Measurements from ENCODE around the gene FAM107B. TPM values are rescaled to one million over a fixed set of nuclear protein-coding genes. Genes with fewer than 3 reads are reported as not detected.

Gene FAM107B
- total and polyA plus RNA-seq, 12 donors, result 16.0 to 81.7 (median 50.5) TPM

DNA sequence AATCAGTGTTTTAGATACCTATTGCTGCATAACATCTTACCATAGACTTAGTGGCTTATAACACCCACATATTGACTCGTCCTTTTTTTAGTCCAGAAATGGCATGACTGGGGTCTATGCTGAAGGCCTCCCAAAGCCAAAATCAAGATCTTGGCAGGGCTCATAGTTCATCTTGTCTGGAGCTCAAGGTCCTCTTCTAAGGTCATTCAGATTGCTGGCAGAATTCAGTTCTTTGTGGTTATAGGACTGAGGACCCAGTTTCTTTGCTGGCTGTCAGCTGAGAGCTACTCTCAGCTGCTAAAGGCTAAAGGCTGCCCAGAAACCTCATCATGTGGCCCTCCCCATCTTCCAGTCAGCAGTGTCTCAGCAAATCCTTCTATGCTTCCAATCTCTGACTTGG is 165.5 kb downstream of the FAM107B start:
- 38 to 52% (median 43%) methylated on average over 1 of the region's 1 CpG for WGBS, 4 donors
- Histone ChIP-seq H3K4me3 (no peak overlapping the region), H3K9me3 (replicated peaks in 1 of 3) (no peaks in the 10 kb centered on the region), H3K36me3 (replicated peaks in 1 of 2) (no peaks in the 10 kb centered on the region), H3K27ac (peak overlapping the region in 1 of 5 donors; percentile 29), H3K27me3 (no peaks in the 10 kb centered on the region), H3K4me1 (replicated peaks in 1 of 2) (peaks cover 19 to 39% of the 10 kb centered on the region in 2 donors)
- intact Hi-C loops (cut with DNase I), result loop anchor here in 1 of 2 donors (10.0 kb wide), 1 partner anchor 216 kb away; no protein-coding TSS in a partner anchor
- DNase-seq, result no peak
- TF ChIP-seq POLR2A (IDR thresholded peaks at IDR 0.05) (no peak), CTCF (IDR thresholded peaks at IDR 0.05) (no peak)

GRCh38 chr10:14608381-14609001 is 166.2 kb downstream of the FAM107B start:
- Histone ChIP-seq H3K4me3 (no peak overlapping the region), H3K9me3 (replicated peaks in 1 of 3) (no peaks in the 10 kb centered on the region), H3K36me3 (replicated peaks in 1 of 2) (no peaks in the 10 kb centered on the region), H3K4me1 (replicated peaks in 1 of 2) (peaks cover 19 to 39% of the 10 kb centered on the region in 2 donors), H3K27ac (no peak overlapping the region), H3K27me3 (no peaks in the 10 kb centered on the region)
- no peak for TF ChIP-seq POLR2A (IDR thresholded peaks at IDR 0.05)
- TF ChIP-seq CTCF (IDR thresholded peaks at IDR 0.05), result no peak
- intact Hi-C loops (cut with DNase I), result loop anchor here in 1 of 2 donors (10.0 kb wide), 1 partner anchor 216 kb away; no protein-coding TSS in a partner anchor
- WGBS, 4 donors, result 80 to 91% (median 84%) methylated on average over 4 of the region's 4 CpGs
- no peak for DNase-seq

DNA sequence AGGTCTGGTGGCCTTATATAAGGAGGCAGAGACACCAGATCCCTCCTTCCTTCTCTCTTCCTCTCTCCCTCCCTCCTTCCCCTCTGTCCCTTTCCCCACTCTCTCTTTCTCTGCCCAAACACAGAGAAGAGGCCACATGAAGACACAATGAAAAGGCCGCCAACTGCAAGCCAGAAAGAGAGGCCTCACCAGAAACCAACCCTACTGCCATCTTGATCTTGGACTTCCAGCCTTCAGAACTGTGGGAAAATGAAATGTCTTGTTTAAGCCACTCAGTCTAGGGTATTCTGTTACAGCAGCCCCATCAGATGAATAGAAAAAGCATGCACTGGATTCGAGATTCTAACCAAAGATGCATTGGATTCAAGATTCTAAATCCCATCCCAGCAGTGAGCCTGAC is 168.1 kb downstream of the FAM107B start:
- Histone ChIP-seq H3K27ac (no peak overlapping the region), H3K27me3 (no peaks in the 10 kb centered on the region), H3K9me3 (replicated peaks in 1 of 3) (no peaks in the 10 kb centered on the region), H3K36me3 (replicated peaks in 1 of 2) (no peaks in the 10 kb centered on the region), H3K4me1 (replicated peaks in 1 of 2) (peaks cover 20 to 46% of the 10 kb centered on the region in 2 donors), H3K4me3 (no peak overlapping the region)
- intact Hi-C loops (cut with DNase I), result loop anchor here in 1 of 2 donors (10.0 kb wide), 1 partner anchor 218 kb away; no protein-coding TSS in a partner anchor
- no peak for DNase-seq
- 96 to 100% (median 97%) methylated on average over 2 of the region's 2 CpGs for WGBS, 4 donors
- TF ChIP-seq CTCF (IDR thresholded peaks at IDR 0.05), result no peak

DNA sequence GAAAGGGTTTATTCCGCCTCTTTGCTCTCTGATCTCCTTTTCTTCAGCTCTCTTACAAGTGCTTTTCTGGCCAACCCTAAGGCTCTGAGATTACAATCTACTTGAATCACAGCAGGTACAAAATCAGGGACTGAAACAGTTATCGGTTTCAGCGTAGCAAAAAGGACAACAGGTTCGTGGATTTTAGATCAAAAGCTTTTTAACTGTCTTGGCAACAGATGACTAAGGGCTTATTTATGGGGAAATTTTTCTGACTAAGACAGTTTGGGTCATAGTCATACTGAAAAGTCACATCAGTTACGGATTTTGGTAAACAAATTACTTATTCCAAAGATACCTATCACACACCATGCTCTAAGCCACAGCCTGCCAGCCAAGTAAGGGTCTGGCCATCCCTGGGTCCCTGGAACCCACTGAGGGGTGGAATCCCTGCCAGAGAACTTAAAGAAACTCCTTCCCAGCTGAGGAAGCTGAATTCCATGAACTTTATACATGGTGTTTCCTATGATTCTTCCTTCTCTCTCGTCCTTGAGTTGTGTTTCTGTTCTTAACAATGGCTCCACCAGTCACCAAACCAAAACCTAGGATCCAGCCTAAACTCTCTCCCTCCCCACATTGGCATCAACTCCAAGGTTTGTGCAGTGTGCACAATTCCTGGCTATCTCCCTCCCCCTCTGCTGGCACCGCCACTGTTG is 169.3 kb downstream of the FAM107B start:
- WGBS, 4 donors, result 31 to 41% (median 33%) methylated on average over 7 of the region's 7 CpGs
- Histone ChIP-seq H3K4me1 (replicated peaks in 1 of 2) (peaks cover 19 to 42% of the 10 kb centered on the region in 2 donors), H3K9me3 (replicated peaks in 1 of 3) (no peaks in the 10 kb centered on the region), H3K27me3 (no peaks in the 10 kb centered on the region), H3K27ac (peak overlapping the region; percentile 64 to 90 (median 80)), H3K36me3 (replicated peaks in 1 of 2) (no peaks in the 10 kb centered on the region), H3K4me3 (peak overlapping the region in 2 of 4 donors; percentile 72 to 75)
- DNase-seq, result peak in 1 of 7 donors; percentile 22
- intact Hi-C loops (cut with DNase I), result loop anchor here in 1 of 2 donors (10.0 kb wide), 1 partner anchor 219 kb away; no protein-coding TSS in a partner anchor
- TF ChIP-seq CTCF (IDR thresholded peaks at IDR 0.05), result no peak
- TF ChIP-seq POLR2A (IDR thresholded peaks at IDR 0.05), result peak in 1 of 2 donors; percentile 53

Measured in adrenal gland (tissue), 12 donors.